AG04450 (cell line): ENCODE measurements around the gene PARD3B. TPM values are rescaled to one million over a fixed set of nuclear protein-coding genes. Genes with fewer than 3 reads are reported as not detected.

Experiments used
- CTCF ChIA-PET: fragments of 300-600, 350-600 bp; formaldehyde crosslinking; extraction: SDS; loops from one replicate; lab custom pipeline; 2022; ENCODE audit warnings: antibody characterized with exemption, inconsistent platforms; lab: Charles Lee
- POLR2A ChIA-PET: fragments of 350-600 bp; formaldehyde crosslinking; extraction: SDS; loops from one replicate; lab custom pipeline; 2021; ENCODE audit warnings: antibody characterized with exemption, inconsistent platforms; lab: Yijun Ruan, JAX
- DNase-seq: peaks from one replicate; pipeline ENCODE4 v3.0.0-alpha.2; 2011; ENCODE audit warnings: low read depth, low spot score
- H3K27ac ChIP-seq: one replicate; pipeline ENCODE4 v1.5.1; 2012; ENCODE audit warnings: low read depth, low read length, control low read depth
- H3K27me3 ChIP-seq: one replicate; pipeline ENCODE4 v1.6.0; 2012; ENCODE audit warnings: low read length; ENCODE audit not compliant: control insufficient read depth, insufficient read depth
- H3K4me3 ChIP-seq: 2 replicates; pipeline ENCODE4 v1.5.1; 2011; ENCODE audit warnings: mild to moderate bottlenecking, low read depth, low read length, control low read depth
- H3K9me3 ChIP-seq: 2 replicates; pipeline ENCODE4 v1.5.1; 2012; ENCODE audit warnings: low read length; ENCODE audit not compliant: control insufficient read depth, insufficient read depth
- polyA plus RNA-seq: library from polyadenylated mRNA; depleted of rRNA; stranded (reverse); fragments of >200 nt; gene quantifications from 2 replicates; pipeline ENCODE4 v1.2.3, GENCODE V29; 2011
- TF ChIP-seq, protein P1 (sequence below): IDR thresholded peaks from 2 replicates; pipeline ENCODE4 v1.5.1; 2011; ENCODE audit warnings: low read depth, low read length, control low read depth, inconsistent platforms

Gene PARD3B
- polyA plus RNA-seq, 1 experiment: 8.5 TPM

DNA sequence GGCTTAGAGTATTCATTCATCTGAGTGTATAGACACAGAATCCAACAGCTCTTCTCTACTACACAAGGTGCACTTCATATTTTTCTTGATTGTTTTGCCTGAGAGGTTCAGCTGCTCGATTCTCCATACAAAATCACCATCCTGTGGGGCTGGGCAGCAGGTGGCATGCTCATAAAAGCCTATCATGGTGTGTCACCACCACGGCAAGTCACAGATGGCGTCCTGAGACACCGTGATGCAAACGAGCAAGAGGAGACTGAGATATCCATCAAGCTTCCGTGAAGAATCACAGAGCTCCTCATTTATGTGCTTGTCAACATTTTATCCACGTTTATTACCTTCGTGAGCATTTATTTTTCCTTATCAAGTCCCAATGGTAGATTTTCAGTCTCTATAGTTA is 1114.6 kb downstream of the PARD3B start:
- Histone ChIP-seq H3K27ac (no peak overlapping the region), H3K4me3 (no peak overlapping the region), H3K27me3 (no peaks in the 10 kb centered on the region), H3K9me3 (no peaks in the 10 kb centered on the region)
- no peak for DNase-seq
- POLR2A ChIA-PET: interaction anchor here (0.6 to 1.4 kb wide), 2 partner anchors 22 to 480 kb away, joined by 6 to 8 read pairs; partner anchors contain the start of gene NRP2
- TF ChIP-seq, protein P1, sequence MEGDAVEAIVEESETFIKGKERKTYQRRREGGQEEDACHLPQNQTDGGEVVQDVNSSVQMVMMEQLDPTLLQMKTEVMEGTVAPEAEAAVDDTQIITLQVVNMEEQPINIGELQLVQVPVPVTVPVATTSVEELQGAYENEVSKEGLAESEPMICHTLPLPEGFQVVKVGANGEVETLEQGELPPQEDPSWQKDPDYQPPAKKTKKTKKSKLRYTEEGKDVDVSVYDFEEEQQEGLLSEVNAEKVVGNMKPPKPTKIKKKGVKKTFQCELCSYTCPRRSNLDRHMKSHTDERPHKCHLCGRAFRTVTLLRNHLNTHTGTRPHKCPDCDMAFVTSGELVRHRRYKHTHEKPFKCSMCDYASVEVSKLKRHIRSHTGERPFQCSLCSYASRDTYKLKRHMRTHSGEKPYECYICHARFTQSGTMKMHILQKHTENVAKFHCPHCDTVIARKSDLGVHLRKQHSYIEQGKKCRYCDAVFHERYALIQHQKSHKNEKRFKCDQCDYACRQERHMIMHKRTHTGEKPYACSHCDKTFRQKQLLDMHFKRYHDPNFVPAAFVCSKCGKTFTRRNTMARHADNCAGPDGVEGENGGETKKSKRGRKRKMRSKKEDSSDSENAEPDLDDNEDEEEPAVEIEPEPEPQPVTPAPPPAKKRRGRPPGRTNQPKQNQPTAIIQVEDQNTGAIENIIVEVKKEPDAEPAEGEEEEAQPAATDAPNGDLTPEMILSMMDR: no peak
- CTCF ChIA-PET: interaction anchor here (2.7 kb wide), 1 partner anchor 16 kb away, joined by 11 read pairs; no protein-coding TSS in a partner anchor

- TF ChIP-seq, protein P1: no peak
- POLR2A ChIA-PET: interaction anchor here (0.6 to 1.4 kb wide), 2 partner anchors 22 to 480 kb away, joined by 6 to 8 read pairs; partner anchors contain the start of gene NRP2
- DNase-seq: peak; percentile 91
- CTCF ChIA-PET: interaction anchor here (0.6 to 2.7 kb wide), 2 partner anchors 15 to 95 kb away, joined by 3 to 11 read pairs; no protein-coding TSS in a partner anchor
- Histone ChIP-seq H3K4me3 (no peak overlapping the region), H3K27me3 (no peaks in the 10 kb centered on the region), H3K27ac (peak overlapping the region; percentile 54), H3K9me3 (no peaks in the 10 kb centered on the region)
Observed at GRCh38 chr2:205660521-205661124, 1115.3 kb downstream of the PARD3B start.

GRCh38 chr2:205661281-205661680 is 1116.0 kb downstream of the PARD3B start:
- no peaks in the 10 kb centered on the region for H3K27me3 ChIP-seq
- H3K9me3 ChIP-seq: no peaks in the 10 kb centered on the region
- CTCF ChIA-PET: interaction anchor here (1.5 to 2.7 kb wide), 2 partner anchors 14 to 18 kb away, joined by 8 to 11 read pairs; no protein-coding TSS in a partner anchor
- TF ChIP-seq, protein P1: no peak
- DNase-seq: no peak
- POLR2A ChIA-PET: interaction anchor here (1.4 kb wide), 1 partner anchor 21 kb away, joined by 8 read pairs; the partner anchor contains the start of gene NRP2
- no peak overlapping the region for H3K4me3 ChIP-seq
- H3K27ac ChIP-seq: peak overlapping the region; percentile 54

- CTCF ChIA-PET: interaction anchor here (1.2 to 1.5 kb wide), 2 partner anchors 13 to 17 kb away, joined by 5 to 8 read pairs; no protein-coding TSS in a partner anchor
- no peaks in the 10 kb centered on the region for H3K9me3 ChIP-seq
- POLR2A ChIA-PET: no interaction called here
- H3K27ac ChIP-seq: no peak overlapping the region
- no peak for DNase-seq
- H3K4me3 ChIP-seq: no peak overlapping the region
- H3K27me3 ChIP-seq: no peaks in the 10 kb centered on the region
- TF ChIP-seq, protein P1: no peak
Observed at GRCh38 chr2:205662206-205662965, 1117.1 kb downstream of the PARD3B start.
